ENCODE measurements around the gene STK40. TPM values are rescaled to one million over a fixed set of nuclear protein-coding genes. Genes with fewer than 3 reads are reported as not detected.

The STK40 gene
- total and polyA plus RNA-seq, 5 donors = 54.8 to 85.0 (median 72.2) TPM

DNA sequence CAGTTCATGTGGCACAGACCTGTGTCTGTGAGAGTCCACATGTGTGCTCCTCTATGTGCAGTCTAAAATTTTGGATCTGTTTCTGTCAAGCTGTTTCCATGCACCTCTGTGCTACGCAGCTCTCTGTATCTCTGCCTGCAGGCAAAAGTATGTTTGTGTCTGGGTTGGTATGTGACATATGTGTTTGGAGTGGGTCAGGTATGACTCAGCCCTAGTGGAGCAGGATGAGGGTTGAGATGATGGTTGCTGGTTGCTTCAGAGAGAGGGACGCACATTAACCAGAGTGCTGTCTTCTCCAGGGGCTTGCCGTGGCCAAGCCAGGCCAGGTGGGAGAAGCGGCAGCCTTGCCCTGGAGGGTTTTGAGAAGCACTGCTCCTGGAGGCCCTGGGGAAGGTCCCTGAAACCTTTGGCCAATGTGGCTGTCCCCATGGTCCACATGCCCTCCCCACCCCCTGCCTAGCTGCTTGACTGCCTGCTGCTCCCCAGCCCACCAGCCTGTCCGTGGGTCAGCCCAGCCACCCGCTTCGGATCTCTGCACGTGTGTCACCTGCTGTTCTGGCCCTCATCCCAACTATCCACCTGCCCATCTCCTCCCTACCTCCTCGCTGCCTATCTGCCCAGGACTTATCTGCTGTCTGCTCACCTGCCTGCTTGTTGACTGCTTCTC is 58.2 kb downstream of the STK40 start:
- no peak overlapping the region for H3K27ac ChIP-seq (ENCODE audit: low read length)
- H3K9me3 ChIP-seq (ENCODE audit: control insufficient read depth, low read length) = no peaks in the 10 kb centered on the region
- peaks cover 7% of the 10 kb centered on the region for H3K4me1 ChIP-seq (ENCODE audit: control insufficient read depth, insufficient read depth, low read length)
- 90% methylated on average over 9 of the region's 9 CpGs for WGBS
- DNase-seq = peak in 1 of 3 donors; percentile 40
- intact Hi-C loops (cut with DNase I) = no loop called here
- H3K27me3 ChIP-seq (ENCODE audit: control insufficient read depth, insufficient read depth) = no peaks in the 10 kb centered on the region
- no peak overlapping the region for H3K4me3 ChIP-seq (ENCODE audit: low read length)
- no peak for ATAC-seq

DNA sequence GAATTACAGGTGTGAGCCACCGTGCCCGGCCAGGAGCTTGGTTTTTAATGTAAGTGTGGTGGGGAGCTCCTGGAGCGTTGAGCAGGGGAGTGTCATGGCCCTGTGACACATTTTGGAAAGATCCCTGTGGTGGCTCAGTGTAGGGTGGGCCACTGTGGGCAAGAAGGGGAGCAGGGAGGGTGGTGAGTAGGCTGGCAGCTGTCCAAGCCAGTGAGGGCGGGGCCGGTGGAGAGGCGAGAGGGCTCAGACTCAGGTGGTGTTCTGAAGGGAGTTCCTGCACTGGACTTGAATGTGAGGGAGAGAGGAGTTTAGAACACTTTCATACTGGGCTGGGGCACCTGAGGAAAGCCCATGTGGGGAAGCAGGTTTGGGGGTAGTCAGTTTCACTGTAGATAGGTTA is 59.2 kb downstream of the STK40 start:
- no peak overlapping the region for H3K4me3 ChIP-seq (ENCODE audit: low read length)
- 67% methylated on average over 6 of the region's 6 CpGs for WGBS
- intact Hi-C loops (cut with DNase I) = no loop called here
- no peak for ATAC-seq
- H3K27ac ChIP-seq (ENCODE audit: low read length) = no peak overlapping the region
- no peaks in the 10 kb centered on the region for H3K9me3 ChIP-seq (ENCODE audit: control insufficient read depth, low read length)
- DNase-seq = peak in 1 of 3 donors; percentile 67
- H3K4me1 ChIP-seq (ENCODE audit: control insufficient read depth, insufficient read depth, low read length) = peaks cover 10% of the 10 kb centered on the region
- no peaks in the 10 kb centered on the region for H3K27me3 ChIP-seq (ENCODE audit: control insufficient read depth, insufficient read depth)

DNA sequence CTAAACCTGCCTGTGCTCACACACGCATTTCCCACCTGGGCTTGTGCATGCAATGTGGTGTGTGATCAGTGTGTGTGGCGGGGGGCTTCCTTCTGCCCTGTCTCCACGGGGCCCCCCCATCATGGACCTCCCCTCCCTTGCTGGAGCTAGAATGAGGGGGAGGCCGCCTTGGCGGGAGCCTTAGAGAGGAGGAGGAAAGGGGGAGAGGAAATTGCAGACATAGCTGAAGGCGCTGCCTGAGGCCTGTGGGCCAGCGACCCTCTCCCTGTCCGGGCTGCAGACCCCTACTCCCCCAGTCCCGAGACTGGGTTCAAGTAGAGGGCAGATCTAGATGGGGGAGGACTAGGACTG is 61.4 kb downstream of the STK40 start:
- ATAC-seq (no peak), DNase-seq (peak in 1 of 3 donors; percentile 66)
- 15% methylated on average over 9 of the region's 9 CpGs for WGBS
- Histone ChIP-seq H3K4me3 (ENCODE audit: low read length) (no peak overlapping the region), H3K4me1 (ENCODE audit: control insufficient read depth, insufficient read depth, low read length) (peaks cover 7% of the 10 kb centered on the region), H3K27ac (ENCODE audit: low read length) (peak overlapping the region; percentile 7), H3K9me3 (ENCODE audit: control insufficient read depth, low read length) (no peaks in the 10 kb centered on the region), H3K27me3 (ENCODE audit: control insufficient read depth, insufficient read depth) (no peaks in the 10 kb centered on the region)
- intact Hi-C loops (cut with DNase I) = no loop called here

DNA sequence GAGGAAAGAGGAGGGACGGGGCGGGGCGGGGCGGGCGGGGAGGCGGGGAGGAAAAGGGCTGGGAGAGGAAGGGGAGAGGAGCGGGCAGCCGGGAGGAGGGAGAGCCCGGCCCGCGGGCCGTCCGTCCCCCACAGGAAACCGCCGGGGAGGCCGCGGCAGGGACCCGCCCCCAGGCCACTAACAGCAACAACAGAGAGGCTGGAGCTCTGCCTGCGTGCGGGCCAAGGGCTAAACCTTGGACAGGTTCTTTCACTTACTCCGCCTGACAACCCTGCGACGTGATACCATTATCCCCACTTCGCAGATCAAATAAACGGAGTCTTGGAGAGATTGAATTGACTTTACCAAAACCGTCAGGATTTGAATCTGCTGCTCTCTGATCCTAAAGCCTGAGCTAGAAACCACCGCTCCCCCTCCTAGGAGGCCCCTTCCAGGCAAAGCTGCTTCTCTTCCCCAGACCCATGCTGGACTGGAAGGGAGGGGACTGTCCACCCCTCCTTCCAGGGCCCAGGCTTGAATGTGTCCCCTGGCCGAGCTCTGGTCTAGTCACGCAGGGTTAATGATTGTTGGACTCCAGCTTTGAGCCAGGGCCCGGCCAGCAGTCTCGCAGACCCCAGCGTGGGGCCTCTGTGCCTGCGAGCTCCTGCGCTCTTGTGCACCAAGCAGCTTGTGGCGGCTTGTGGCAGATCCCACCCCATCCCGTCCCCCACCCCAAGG is 61.9 kb downstream of the STK40 start, which contains the start of gene EVA1B:
Gene EVA1B, minus strand, starts transcription at position 10 of the 717 bp plus-strand sequence. CDS start 608 bp downstream, outside the sequence.
- peak within 1 kb of the TSS; percentile 94 for H3K4me3 ChIP-seq (ENCODE audit: low read length)
- WGBS = 2% methylated on average over 34 of the region's 36 CpGs
- peak within 1 kb of the TSS; percentile 80 for H3K27ac ChIP-seq (ENCODE audit: low read length)
- intact Hi-C loops (cut with DNase I) = no loop called here
- H3K9me3 ChIP-seq (ENCODE audit: control insufficient read depth, low read length) = no peaks in the 10 kb centered on the region
- H3K27me3 ChIP-seq (ENCODE audit: control insufficient read depth, insufficient read depth) = no peaks in the 10 kb centered on the region
- ATAC-seq (peak; percentile 75 to 79), DNase-seq (peak; percentile 86 to 96 (median 95))
- H3K4me1 ChIP-seq (ENCODE audit: control insufficient read depth, insufficient read depth, low read length) = peaks cover 5% of the 10 kb centered on the region

DNA sequence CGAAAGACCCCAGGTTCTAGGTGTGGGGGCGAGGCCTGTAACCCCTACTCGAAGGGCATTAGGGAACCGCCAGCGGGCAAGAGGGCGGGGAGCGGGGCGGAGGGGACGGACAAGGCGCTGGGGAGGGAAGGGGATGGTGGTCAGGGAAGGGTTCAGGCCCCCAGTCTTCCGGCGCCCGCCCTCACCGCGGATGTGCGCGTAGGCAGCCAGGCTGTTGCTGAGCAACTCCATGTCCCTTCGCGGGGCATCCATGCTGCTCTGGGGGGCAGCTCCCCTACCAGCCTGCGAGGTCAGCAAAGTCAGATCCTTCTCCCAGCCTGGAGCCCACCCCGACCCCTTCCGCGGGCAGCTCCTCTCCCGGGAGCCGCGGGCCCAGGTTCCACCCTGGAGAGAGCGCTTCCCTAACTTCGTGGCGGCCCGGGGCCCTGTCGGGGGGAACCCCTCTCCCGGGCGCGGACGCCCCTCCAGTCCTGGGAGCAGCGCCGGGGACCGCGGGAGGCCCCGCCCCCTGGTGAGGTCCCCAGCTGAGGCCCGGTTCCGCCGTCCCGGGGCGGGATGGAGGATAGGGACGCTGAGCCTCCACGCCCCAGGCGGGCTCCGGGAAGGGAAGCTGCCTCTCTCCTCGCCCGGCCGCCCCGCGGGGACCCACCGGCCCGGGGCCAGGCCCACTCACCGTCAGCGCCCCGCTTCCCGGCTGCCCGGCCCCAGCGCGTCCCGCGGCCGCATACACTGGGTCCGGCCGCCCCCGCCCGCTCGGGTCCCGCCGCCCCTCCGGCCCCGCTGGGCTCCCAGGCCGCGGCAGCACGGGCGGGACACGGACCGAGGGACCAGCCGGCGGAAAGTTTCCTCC is 62.7 kb downstream of the STK40 start:
- Histone ChIP-seq H3K9me3 (ENCODE audit: control insufficient read depth, low read length) (no peaks in the 10 kb centered on the region), H3K27me3 (ENCODE audit: control insufficient read depth, insufficient read depth) (no peaks in the 10 kb centered on the region), H3K4me3 (ENCODE audit: low read length) (peak overlapping the region; percentile 94), H3K4me1 (ENCODE audit: control insufficient read depth, insufficient read depth, low read length) (peaks cover 2% of the 10 kb centered on the region), H3K27ac (ENCODE audit: low read length) (peak overlapping the region; percentile 80)
- peak; percentile 30 to 41 for ATAC-seq
- 4% methylated on average over 83 of the region's 83 CpGs for WGBS
- intact Hi-C loops (cut with DNase I) = no loop called here
- peak; percentile 66 to 87 (median 85) for DNase-seq

DNA sequence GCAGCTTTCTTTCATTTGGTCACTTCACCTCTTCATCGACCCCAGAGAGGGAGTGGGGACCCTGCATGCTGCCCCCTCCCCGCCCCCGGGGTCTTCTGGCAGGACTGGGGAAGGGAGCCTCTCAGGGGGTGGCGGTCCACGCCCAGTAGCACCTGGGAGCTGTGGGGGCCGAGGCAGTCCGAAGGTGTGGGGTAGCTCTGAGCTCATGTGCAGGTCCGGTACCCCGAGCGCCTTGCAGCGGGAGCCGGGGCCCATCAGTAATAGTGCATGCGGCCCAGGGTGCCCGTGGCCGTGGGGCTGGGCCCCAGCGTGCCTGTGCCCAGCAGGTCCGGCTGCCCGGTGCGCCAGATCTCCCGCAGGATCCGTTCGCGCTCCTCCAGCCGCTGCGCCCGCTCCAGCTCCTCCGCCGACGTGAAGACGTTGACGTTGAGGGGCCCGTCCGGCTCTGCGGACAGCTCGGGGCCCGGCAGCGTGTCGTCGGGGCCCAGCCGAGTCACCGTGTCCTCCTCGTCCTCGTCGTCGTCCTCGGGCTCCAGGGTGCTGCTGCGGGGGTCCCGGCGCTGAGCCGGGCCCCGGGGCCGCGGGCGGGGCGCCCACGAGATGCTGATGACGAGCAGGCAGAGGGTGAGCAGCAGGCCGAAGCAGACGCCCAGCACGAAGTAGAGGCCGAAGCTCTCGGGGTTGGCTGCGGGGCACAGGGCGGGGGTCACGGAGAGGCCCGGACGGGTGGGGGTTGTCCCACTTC is 63.5 kb downstream of the STK40 start:
- Histone ChIP-seq H3K4me1 (ENCODE audit: control insufficient read depth, insufficient read depth, low read length) (peaks cover 2% of the 10 kb centered on the region), H3K27ac (ENCODE audit: low read length) (peak overlapping the region; percentile 34), H3K9me3 (ENCODE audit: control insufficient read depth, low read length) (no peaks in the 10 kb centered on the region), H3K4me3 (ENCODE audit: low read length) (peak overlapping the region; percentile 94), H3K27me3 (ENCODE audit: control insufficient read depth, insufficient read depth) (no peaks in the 10 kb centered on the region)
- WGBS = 44% methylated on average over 67 of the region's 67 CpGs
- ATAC-seq (peak; percentile 0 to 4), DNase-seq (peak; percentile 39 to 78 (median 73))
- intact Hi-C loops (cut with DNase I) = no loop called here

DNA sequence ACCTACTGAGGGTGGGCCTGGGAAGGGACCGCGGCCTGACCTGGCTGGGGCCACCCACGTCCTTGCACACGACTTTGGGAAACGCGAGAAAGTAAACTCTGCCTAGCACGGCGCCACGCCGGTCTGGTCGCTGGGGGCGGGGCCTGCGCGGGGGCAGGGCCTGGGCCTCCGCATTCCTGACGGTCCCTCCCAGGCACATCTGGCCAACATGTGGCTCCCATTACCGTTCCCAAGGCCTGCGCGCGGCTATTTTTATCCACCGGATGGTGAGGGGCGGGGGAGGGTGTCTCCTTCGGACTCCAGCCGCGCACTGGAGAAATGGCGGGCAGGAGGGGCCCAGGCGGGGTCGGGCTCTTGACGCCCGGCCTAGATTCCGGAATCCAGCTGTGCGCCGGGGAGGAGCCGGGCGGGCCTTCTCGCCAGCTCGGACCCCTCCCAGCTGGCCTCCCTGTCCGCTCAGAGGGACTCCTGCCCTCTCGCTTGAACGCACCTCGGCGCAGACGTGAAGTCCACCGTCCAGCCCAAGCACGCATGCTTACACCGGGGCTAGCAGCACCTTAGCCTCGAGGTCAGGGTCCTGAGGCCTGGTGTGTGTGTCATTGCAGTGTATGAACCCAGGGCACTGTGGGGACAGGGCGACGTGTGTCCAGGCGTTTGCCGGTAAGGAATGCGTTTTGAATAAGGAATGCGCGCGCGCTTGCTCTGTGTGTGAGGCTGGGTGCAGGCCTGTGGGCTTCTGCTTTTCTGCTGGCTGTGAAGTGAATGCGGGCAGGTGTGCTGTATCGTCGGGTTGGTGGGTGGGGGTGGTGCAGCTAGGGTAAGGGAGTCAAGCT is 64.4 kb downstream of the STK40 start:
- no peaks in the 10 kb centered on the region for H3K9me3 ChIP-seq (ENCODE audit: control insufficient read depth, low read length)
- H3K27ac ChIP-seq (ENCODE audit: low read length) = peak overlapping the region; percentile 24
- H3K4me1 ChIP-seq (ENCODE audit: control insufficient read depth, insufficient read depth, low read length) = peaks cover 2% of the 10 kb centered on the region
- H3K4me3 ChIP-seq (ENCODE audit: low read length) = peak overlapping the region; percentile 18
- WGBS = 21% methylated on average over 59 of the region's 59 CpGs
- DNase-seq (peak; percentile 83 to 93 (median 93)), ATAC-seq (peak; percentile 52 to 61)
- H3K27me3 ChIP-seq (ENCODE audit: control insufficient read depth, insufficient read depth) = no peaks in the 10 kb centered on the region
- intact Hi-C loops (cut with DNase I) = no loop called here

DNA sequence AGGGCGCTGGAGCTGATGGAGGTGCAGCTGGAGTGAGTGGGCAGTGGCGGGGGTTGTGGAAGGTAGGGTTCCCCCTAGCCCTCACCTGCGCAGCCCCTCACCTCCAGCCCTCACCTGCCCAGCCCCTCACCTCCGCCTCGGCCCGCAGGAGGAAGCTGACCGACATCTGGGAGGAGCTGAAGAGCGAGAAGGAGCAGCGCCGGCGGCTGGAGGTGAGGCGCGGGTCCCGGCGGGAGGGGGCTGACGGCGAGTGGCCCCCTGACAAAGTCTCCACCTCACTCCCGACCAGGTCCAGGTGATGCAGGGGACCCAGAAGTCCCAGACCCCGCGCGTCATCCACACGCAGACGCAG is 65.0 kb downstream of the STK40 start:
- Histone ChIP-seq H3K4me1 (ENCODE audit: control insufficient read depth, insufficient read depth, low read length) (peaks cover 2% of the 10 kb centered on the region), H3K9me3 (ENCODE audit: control insufficient read depth, low read length) (no peaks in the 10 kb centered on the region), H3K27ac (ENCODE audit: low read length) (no peak overlapping the region), H3K27me3 (ENCODE audit: control insufficient read depth, insufficient read depth) (no peaks in the 10 kb centered on the region), H3K4me3 (ENCODE audit: low read length) (peak overlapping the region; percentile 18)
- intact Hi-C loops (cut with DNase I) = no loop called here
- ATAC-seq = no peak
- WGBS = 30% methylated on average over 23 of the region's 23 CpGs
- DNase-seq = no peak

DNA sequence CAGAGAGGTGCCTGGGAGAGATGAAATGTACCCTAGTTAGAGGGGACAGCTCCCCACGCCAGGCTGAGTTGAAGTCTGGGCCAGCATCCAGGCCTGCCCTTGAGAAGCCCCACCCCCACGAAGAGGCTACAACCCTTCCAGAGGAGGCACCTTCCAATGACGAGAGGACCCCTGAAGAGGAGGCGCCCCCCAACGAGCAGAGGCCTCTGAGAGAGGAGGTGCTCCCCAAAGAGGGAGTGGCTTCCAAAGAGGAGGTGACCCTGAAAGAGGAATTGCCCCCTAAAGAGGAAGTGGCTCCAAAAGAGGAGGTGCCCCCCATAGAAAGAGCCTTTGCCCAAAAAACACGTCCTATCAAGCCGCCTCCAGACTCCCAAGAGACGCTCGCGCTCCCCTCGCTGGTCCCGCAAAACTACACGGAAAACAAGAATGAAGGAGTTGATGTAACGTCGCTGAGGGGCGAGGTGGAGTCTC is 65.4 kb downstream of the STK40 start:
- DNase-seq = peak in 1 of 3 donors; percentile 71
- Histone ChIP-seq H3K9me3 (ENCODE audit: control insufficient read depth, low read length) (no peaks in the 10 kb centered on the region), H3K4me3 (ENCODE audit: low read length) (peak overlapping the region; percentile 18), H3K27ac (ENCODE audit: low read length) (no peak overlapping the region), H3K27me3 (ENCODE audit: control insufficient read depth, insufficient read depth) (no peaks in the 10 kb centered on the region), H3K4me1 (ENCODE audit: control insufficient read depth, insufficient read depth, low read length) (peaks cover 2% of the 10 kb centered on the region)
- intact Hi-C loops (cut with DNase I) = no loop called here
- 50% methylated on average over 16 of the region's 16 CpGs for WGBS
- no peak for ATAC-seq

DNA sequence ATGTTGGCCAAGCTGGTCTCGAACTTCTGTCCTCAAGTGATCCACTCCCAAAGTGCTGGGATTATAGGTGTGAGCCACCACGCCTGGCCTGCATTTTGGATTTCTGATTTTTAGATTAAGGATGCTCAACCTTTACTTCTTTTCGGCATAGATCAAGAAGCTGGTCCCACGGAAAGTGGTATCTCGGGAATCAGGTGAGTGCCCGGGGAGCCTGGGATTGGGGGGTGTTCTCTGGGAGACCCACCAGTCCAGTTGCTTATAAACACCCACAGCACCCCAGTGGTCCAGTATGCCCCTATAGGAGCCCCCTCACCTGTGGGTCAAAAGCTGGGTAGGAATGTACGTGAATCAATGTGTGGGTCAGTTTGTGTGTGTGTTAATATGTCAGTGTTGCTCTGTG is 76.3 kb downstream of the STK40 start:
- WGBS = 94% methylated on average over 7 of the region's 7 CpGs
- intact Hi-C loops (cut with DNase I) = no loop called here
- H3K4me1 ChIP-seq (ENCODE audit: control insufficient read depth, insufficient read depth, low read length) = peaks cover 4% of the 10 kb centered on the region
- H3K4me3 ChIP-seq (ENCODE audit: low read length) = no peak overlapping the region
- no peak overlapping the region for H3K27ac ChIP-seq (ENCODE audit: low read length)
- no peaks in the 10 kb centered on the region for H3K27me3 ChIP-seq (ENCODE audit: control insufficient read depth, insufficient read depth)
- ATAC-seq = no peak
- H3K9me3 ChIP-seq (ENCODE audit: control insufficient read depth, low read length) = no peaks in the 10 kb centered on the region
- no peak for DNase-seq
